HG03558 (cell line): Measurements from ENCODE around the gene RAB21.

ENCODE experiments used
- ATAC-seq: cut with Tn5 transposase; IDR thresholded peaks from one replicate; pipeline ENCODE4 v1.9.1; 2021; ENCODE audit warnings: moderate number of reproducible peaks; ENCODE audit not compliant: unreplicated experiment; ENCODE audit errors: extremely low read depth

Gene RAB21

GRCh38 chr12:71754461-71755145 is at the start of gene RAB21:
TSS of gene RAB21 (plus strand) at chr12:71754863. CDS start at chr12:71755130, 267 bp downstream.
- ATAC-seq = peak; percentile 95

- ATAC-seq = no peak
Observed at GRCh38 chr12:71704920-71705319, 49.7 kb upstream of the RAB21 start.

- no peak for ATAC-seq
Observed at GRCh38 chr12:71708658-71709057, 46.0 kb upstream of the RAB21 start.

GRCh38 chr12:71710276-71711125 is 44.2 kb upstream of the RAB21 start:
- ATAC-seq = no peak

- no peak for ATAC-seq
Observed at GRCh38 chr12:71718611-71719010, 36.1 kb upstream of the RAB21 start.

- ATAC-seq = no peak
Observed at GRCh38 chr12:71719647-71720370, 34.9 kb upstream of the RAB21 start.

GRCh38 chr12:71721783-71722505 is 32.7 kb upstream of the RAB21 start:
- no peak for ATAC-seq

- ATAC-seq = no peak
Observed at GRCh38 chr12:71725011-71725410, 29.7 kb upstream of the RAB21 start.

GRCh38 chr12:71726548-71726947 is 28.1 kb upstream of the RAB21 start:
- ATAC-seq = no peak

- no peak for ATAC-seq
Observed at GRCh38 chr12:71727958-71728357, 26.7 kb upstream of the RAB21 start.

- no peak for ATAC-seq
Observed at GRCh38 chr12:71730936-71731335, 23.7 kb upstream of the RAB21 start.

- no peak for ATAC-seq
Observed at GRCh38 chr12:71731439-71732356, 23.0 kb upstream of the RAB21 start.

GRCh38 chr12:71732357-71732712 is 22.3 kb upstream of the RAB21 start:
- no peak for ATAC-seq

GRCh38 chr12:71737197-71737596 is 17.5 kb upstream of the RAB21 start:
- no peak for ATAC-seq

GRCh38 chr12:71742998-71743397 is 11.7 kb upstream of the RAB21 start:
- no peak for ATAC-seq

GRCh38 chr12:71744522-71745300 is 10.0 kb upstream of the RAB21 start:
- ATAC-seq = no peak

- ATAC-seq = peak; percentile 79
Observed at GRCh38 chr12:71746974-71747611, 7.6 kb upstream of the RAB21 start.
